ENCODE data around the gene ZNF532. TPM values are rescaled to one million over a fixed set of nuclear protein-coding genes. Genes with fewer than 3 reads are reported as not detected.

Gene ZNF532
- total RNA-seq, 3 donors from 2014 or later = 55.5 to 71.7 (median 62.3) TPM

DNA sequence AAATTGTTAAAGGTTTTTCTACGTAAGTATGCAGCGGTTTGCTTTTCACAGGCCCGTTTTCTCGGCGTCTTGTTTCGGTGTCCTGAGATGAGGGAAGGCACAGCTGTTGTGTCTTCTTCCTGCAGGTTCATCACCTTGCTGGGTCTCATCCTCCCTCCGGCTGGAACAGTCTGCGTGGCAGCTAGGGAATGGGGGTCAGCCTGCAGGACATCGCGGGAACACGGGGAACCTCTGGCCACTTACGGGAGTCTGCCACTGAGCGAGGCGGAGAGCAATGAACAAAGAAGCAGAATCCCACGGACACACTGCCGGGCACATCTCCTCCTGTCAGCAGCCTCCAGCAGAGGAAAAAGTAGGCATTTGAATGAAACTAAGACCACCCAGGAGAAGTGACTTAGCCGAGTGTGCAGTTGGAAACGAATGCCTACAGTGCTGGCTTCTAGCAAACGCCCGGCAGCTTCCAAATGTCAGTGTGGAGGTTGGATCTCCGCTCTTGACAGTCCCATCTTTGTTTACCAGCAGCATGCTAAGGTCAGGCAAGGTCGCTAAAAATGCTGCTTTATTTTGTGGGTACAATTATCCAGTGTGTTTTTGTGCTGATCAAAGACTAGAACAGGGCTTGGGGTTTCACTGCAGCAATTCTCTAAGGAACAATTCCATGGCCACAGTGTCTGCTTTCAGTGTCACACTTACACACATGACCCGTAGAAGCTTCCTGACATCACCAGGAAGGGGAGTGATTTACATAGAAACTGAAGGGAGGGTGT lies 165.2 kb downstream of the ZNF532 start:
- Histone ChIP-seq H3K27ac (no peak overlapping the region), H3K4me3 (no peak overlapping the region), H3K27me3 (no peaks in the 10 kb centered on the region), H3K9me3 (no peaks in the 10 kb centered on the region), H3K4me1 (no peaks in the 10 kb centered on the region), H3K36me3 (no peaks in the 10 kb centered on the region)
- intact Hi-C loops (cut with DNase I; ENCODE audit: low total_unique reads) = no loop called here
- no peak for DNase-seq (ENCODE audit: low spot score in 2 of 2)
- TF ChIP-seq POLR2A (IDR thresholded peaks at IDR 0.05) (no peak), POLR2AphosphoS5 (IDR thresholded peaks at IDR 0.05) (no peak)
- TF ChIP-seq, protein P1, sequence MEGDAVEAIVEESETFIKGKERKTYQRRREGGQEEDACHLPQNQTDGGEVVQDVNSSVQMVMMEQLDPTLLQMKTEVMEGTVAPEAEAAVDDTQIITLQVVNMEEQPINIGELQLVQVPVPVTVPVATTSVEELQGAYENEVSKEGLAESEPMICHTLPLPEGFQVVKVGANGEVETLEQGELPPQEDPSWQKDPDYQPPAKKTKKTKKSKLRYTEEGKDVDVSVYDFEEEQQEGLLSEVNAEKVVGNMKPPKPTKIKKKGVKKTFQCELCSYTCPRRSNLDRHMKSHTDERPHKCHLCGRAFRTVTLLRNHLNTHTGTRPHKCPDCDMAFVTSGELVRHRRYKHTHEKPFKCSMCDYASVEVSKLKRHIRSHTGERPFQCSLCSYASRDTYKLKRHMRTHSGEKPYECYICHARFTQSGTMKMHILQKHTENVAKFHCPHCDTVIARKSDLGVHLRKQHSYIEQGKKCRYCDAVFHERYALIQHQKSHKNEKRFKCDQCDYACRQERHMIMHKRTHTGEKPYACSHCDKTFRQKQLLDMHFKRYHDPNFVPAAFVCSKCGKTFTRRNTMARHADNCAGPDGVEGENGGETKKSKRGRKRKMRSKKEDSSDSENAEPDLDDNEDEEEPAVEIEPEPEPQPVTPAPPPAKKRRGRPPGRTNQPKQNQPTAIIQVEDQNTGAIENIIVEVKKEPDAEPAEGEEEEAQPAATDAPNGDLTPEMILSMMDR (IDR thresholded peaks at IDR 0.05) = no peak

- no peaks in the 10 kb centered on the region for H3K27me3 ChIP-seq
- no peaks in the 10 kb centered on the region for H3K9me3 ChIP-seq
- no peaks in the 10 kb centered on the region for H3K4me1 ChIP-seq
- H3K4me3 ChIP-seq = no peak overlapping the region
- no peaks in the 10 kb centered on the region for H3K36me3 ChIP-seq
- TF ChIP-seq POLR2A (IDR thresholded peaks at IDR 0.05) = no peak
- TF ChIP-seq, protein P1 (IDR thresholded peaks at IDR 0.05) = no peak
- H3K27ac ChIP-seq = no peak overlapping the region
- DNase-seq (ENCODE audit: low spot score in 2 of 2) = no peak
- intact Hi-C loops (cut with DNase I; ENCODE audit: low total_unique reads) = no loop called here
These were observed 167.6 kb downstream of the ZNF532 start for GRCh38 chr18:59032308-59032707.

- Histone ChIP-seq H3K36me3 (no peaks in the 10 kb centered on the region), H3K9me3 (no peaks in the 10 kb centered on the region), H3K4me3 (no peak overlapping the region), H3K4me1 (no peaks in the 10 kb centered on the region), H3K27ac (no peak overlapping the region), H3K27me3 (no peaks in the 10 kb centered on the region)
- no peak for DNase-seq (ENCODE audit: low spot score in 2 of 2)
- intact Hi-C loops (cut with DNase I; ENCODE audit: low total_unique reads) = no loop called here
- TF ChIP-seq POLR2A (IDR thresholded peaks at IDR 0.05) = no peak
- TF ChIP-seq POLR2AphosphoS5 (IDR thresholded peaks at IDR 0.05) = no peak
- TF ChIP-seq, protein P1 (IDR thresholded peaks at IDR 0.05) = no peak
These were observed 168.7 kb downstream of the ZNF532 start for GRCh38 chr18:59033359-59033758.

- TF ChIP-seq POLR2AphosphoS5 (IDR thresholded peaks at IDR 0.05) (no peak), POLR2A (IDR thresholded peaks at IDR 0.05) (no peak)
- TF ChIP-seq, protein P1 (IDR thresholded peaks at IDR 0.05) = no peak
- intact Hi-C loops (cut with DNase I; ENCODE audit: low total_unique reads) = no loop called here
- Histone ChIP-seq H3K27ac (no peak overlapping the region), H3K9me3 (no peaks in the 10 kb centered on the region), H3K27me3 (no peaks in the 10 kb centered on the region), H3K36me3 (no peaks in the 10 kb centered on the region), H3K4me3 (no peak overlapping the region), H3K4me1 (no peaks in the 10 kb centered on the region)
- DNase-seq (ENCODE audit: low spot score in 2 of 2) = no peak
These were observed 169.3 kb downstream of the ZNF532 start for GRCh38 chr18:59033974-59034373.

DNA sequence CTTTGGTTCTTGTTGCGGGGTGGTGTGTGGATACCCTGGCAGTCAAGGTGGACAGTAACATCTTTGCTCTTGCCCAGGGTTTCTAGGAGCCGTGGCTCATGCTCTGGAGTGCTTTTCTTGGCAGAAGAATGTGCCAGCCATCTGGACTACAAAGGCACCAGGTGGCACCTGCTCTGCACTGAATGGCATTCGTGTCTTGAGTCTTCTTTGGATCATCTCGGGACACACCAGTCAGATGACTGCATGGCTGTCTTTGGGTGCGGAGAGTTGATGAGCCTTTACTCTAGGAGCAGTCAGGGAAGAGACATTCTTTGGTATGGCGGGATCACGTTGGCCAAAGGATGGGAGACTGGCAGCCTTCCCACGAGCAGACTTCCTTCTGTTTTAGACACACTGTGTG lies 170.9 kb downstream of the ZNF532 start:
- Histone ChIP-seq H3K27ac (no peak overlapping the region), H3K27me3 (no peaks in the 10 kb centered on the region), H3K4me1 (no peaks in the 10 kb centered on the region), H3K9me3 (no peaks in the 10 kb centered on the region), H3K36me3 (no peaks in the 10 kb centered on the region), H3K4me3 (no peak overlapping the region)
- intact Hi-C loops (cut with DNase I; ENCODE audit: low total_unique reads) = no loop called here
- DNase-seq (ENCODE audit: low spot score in 2 of 2) = no peak
- TF ChIP-seq, protein P1 (IDR thresholded peaks at IDR 0.05) = no peak
- TF ChIP-seq POLR2A (IDR thresholded peaks at IDR 0.05) (no peak), POLR2AphosphoS5 (IDR thresholded peaks at IDR 0.05) (no peak)

Other genes starting within 250 kb of the ZNF532 start
- 1 to 10 TPM in 1 of 3 donors, under 1 TPM in 2; under 0.01 to 1.8 (median 0.29) TPM for gene ALPK2, start 235.8 kb upstream of the ZNF532 start, total RNA-seq
- 10 to 100 TPM; 26.7 to 33.5 (median 26.9) TPM for gene MALT1, start 193.4 kb upstream of the ZNF532 start, total RNA-seq